ENCODE data around the gene RPTOR. TPM values are rescaled to one million over a fixed set of nuclear protein-coding genes. Genes with fewer than 3 reads are reported as not detected.

The RPTOR gene, protein sequence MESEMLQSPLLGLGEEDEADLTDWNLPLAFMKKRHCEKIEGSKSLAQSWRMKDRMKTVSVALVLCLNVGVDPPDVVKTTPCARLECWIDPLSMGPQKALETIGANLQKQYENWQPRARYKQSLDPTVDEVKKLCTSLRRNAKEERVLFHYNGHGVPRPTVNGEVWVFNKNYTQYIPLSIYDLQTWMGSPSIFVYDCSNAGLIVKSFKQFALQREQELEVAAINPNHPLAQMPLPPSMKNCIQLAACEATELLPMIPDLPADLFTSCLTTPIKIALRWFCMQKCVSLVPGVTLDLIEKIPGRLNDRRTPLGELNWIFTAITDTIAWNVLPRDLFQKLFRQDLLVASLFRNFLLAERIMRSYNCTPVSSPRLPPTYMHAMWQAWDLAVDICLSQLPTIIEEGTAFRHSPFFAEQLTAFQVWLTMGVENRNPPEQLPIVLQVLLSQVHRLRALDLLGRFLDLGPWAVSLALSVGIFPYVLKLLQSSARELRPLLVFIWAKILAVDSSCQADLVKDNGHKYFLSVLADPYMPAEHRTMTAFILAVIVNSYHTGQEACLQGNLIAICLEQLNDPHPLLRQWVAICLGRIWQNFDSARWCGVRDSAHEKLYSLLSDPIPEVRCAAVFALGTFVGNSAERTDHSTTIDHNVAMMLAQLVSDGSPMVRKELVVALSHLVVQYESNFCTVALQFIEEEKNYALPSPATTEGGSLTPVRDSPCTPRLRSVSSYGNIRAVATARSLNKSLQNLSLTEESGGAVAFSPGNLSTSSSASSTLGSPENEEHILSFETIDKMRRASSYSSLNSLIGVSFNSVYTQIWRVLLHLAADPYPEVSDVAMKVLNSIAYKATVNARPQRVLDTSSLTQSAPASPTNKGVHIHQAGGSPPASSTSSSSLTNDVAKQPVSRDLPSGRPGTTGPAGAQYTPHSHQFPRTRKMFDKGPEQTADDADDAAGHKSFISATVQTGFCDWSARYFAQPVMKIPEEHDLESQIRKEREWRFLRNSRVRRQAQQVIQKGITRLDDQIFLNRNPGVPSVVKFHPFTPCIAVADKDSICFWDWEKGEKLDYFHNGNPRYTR (N-terminal part only)
- total RNA-seq (2013; cell fraction: nucleolus; rRNA removed), result 181 and 215 TPM in 2 replicates
- total RNA-seq (2014; rRNA removed), result 9.8 and 11.8 TPM in 2 replicates
- 6.1 and 6.7 TPM in 2 replicates for total RNA-seq (2014; rRNA removed; fragmentation: Illumina TruSeq; extraction: Trizol)
- 30.0 and 32.1 TPM in 2 replicates for total RNA-seq (2021)
- polyA plus RNA-seq (2011; ENCODE audit: low read depth), result 3.8 TPM
- 1.8 and 2.6 TPM in 2 replicates for polyA plus RNA-seq (2011; rRNA removed)
- polyA plus RNA-seq (2011; cell fraction: cytosol; rRNA removed), result 4.8 and 4.9 TPM in 2 replicates
- polyA plus RNA-seq (2011; cell fraction: nucleus; rRNA removed), result 17.4 and 23.3 TPM in 2 replicates
- polyA plus RNA-seq (2012), result 9.5 and 10.9 TPM in 2 replicates
- polyA plus RNA-seq (2014; fragmentation: Illumina TruSeq; extraction: Trizol), result 3.3 and 6.2 TPM in 2 replicates
- under 1 TPM; 0.18 to 0.26 TPM for polyA plus RNA-seq (2014; fragmentation: Nextera tagmentation; extraction: Ambion mirVana)
- 9.3 and 12.2 TPM in 2 replicates for polyA plus RNA-seq (2014; rRNA removed)
- 10 to 100 TPM in 1 of 2 experiments, 1 to 10 TPM in 1; 9.9 to 10.9 TPM for polyA plus RNA-seq (2016; fragmentation: Nextera tagmentation; extraction: Ambion mirVana)
- 11.4 and 20.0 TPM in 2 replicates for polyA minus RNA-seq (2011; rRNA and poly(A)+ RNA removed)
- 6.4 and 7.1 TPM in 2 replicates for polyA minus RNA-seq (2011; cell fraction: cytosol; rRNA and poly(A)+ RNA removed)
- 28.2 and 48.3 TPM in 2 replicates for polyA minus RNA-seq (2011; cell fraction: nucleus; rRNA and poly(A)+ RNA removed)
- Bru-seq, nascent RNA, result percentile 65 among the genes with signal in this experiment
- percentile 69 among the genes with signal in this experiment for BruChase-seq, experiment 1, labeled RNA remaining after a 6-hour chase
- percentile 63 among the genes with signal in this experiment for BruChase-seq, experiment 2, labeled RNA remaining after a 2-hour chase
- long read RNA-seq, experiment 1, result 0 reads
- long read RNA-seq, experiment 2, partial matches to known transcripts, result 0 of 3 reads
- long read RNA-seq, experiment 2, other reads (novel, unspliced or antisense), result 3 of 3 reads

DNA sequence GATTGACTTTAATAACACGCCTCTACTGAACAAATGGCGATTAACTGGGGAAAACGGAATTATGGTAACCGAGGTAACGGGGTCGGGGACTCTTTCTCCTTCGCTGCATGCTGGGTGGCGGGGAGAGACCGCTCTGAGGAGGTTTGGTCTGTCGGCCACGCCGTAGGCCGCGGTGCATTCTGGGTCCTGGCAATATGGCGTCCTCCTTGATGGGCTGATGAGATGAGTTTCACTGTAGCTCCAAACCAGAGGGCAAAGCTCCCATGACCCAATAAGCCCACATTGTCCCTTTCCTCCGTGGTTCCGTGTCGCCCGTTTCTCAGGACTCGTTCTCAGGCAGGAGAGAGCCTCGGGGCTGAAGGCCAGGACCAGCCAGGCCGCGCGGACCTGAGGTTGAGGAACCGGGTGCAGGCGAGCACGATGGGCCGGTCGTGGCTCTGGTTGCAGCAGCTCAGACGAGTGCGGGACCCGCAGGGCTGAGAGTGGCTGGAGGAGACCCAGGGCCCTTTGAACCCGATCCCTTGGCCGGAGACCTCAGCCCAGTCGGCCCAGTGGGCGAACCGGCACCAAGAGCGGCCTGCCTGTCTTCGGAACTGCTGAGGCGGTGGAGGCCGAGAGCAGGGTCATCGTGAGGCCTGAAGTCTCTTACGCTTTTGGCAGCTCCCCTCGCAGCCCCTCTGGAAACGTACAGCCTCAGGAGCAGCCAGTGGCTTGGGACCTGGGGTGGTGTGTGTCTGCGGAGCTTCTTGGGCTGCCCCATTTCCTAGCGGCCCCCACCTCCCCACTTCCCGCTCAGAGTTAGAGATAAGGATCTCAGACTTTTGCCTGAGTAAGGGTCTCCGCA is at the start of gene RPTOR:
TSS of gene RPTOR (plus strand) at position 184 of the 844 bp plus-strand sequence. CDS start 792 bp downstream, outside the sequence.
- H3K36me3 ChIP-seq (ENCODE audit: control insufficient read depth in 2 of 2, insufficient read depth in 2 of 2, low read length in 1 of 2), result peaks cover 0 to 7% of the 10 kb centered on the region in 2 experiments; a peak in 2 of 4 replicates
- WGBS (ENCODE audit: insufficient coverage, insufficient replicate concordance, low lambda C conversion rate, missing lambda C conversion rate), result 2% methylated on average over 49 of the region's 49 CpGs
- DNase-seq (ENCODE audit: low read depth, low spot score) (peak; percentile 75), ATAC-seq (peak; percentile 98), FAIRE-seq (peak; percentile 93)
- peak within 1 kb of the TSS; percentile 85 for H3K9ac ChIP-seq (ENCODE audit: control insufficient read depth, insufficient read depth, low read length)
- peak within 1 kb of the TSS; percentile 70 for H3K27ac ChIP-seq (ENCODE audit: control insufficient read depth, insufficient read depth)
- in situ Hi-C loops (cut with MboI), result no loop called here
- H2AFZ ChIP-seq (ENCODE audit: control insufficient read depth, low read depth, low read length), result peak within 1 kb of the TSS; percentile 88
- ChIA-PET CTCF (interaction anchor here (1.0 to 1.4 kb wide), 2 partner anchors 31 kb away, joined by 3 to 4 read pairs; no protein-coding TSS in a partner anchor), SMC1A (ENCODE audit: uncharacterized antibody, unreplicated experiment) (interaction anchor here (1.1 to 1.4 kb wide), 2 partner anchors 10 to 31 kb away, joined by 3 read pairs; no protein-coding TSS in a partner anchor), POLR2A (interaction anchor here (0.5 to 1.6 kb wide), 4 partner anchors 30 to 446 kb away, joined by 3 to 7 read pairs (median 4); partner anchors contain the start of gene CHMP6), RAD21 (ENCODE audit: unreplicated experiment) (interaction anchor here (1.1 kb wide), 1 partner anchor 61 kb away, joined by 3 read pairs; no protein-coding TSS in a partner anchor)
- 0 out of 2 replicates have a peak, but pooled peaks cover under 1% of the 10 kb centered on the region for H4K20me1 ChIP-seq (ENCODE audit: control insufficient read depth, insufficient read depth)
- peak within 1 kb of the TSS; percentile 98 for H3K4me3 ChIP-seq
- intact Hi-C loops (cut with micrococcal nuclease; ENCODE audit: unreplicated experiment), result no loop called here
- H3K4me2 ChIP-seq (ENCODE audit: control insufficient read depth, insufficient read depth), result peak within 1 kb of the TSS; percentile 91
- H3K79me2 ChIP-seq (ENCODE audit: control insufficient read depth, insufficient read depth, low read length), result peaks cover 43% of the 10 kb centered on the region
- peaks cover 0 to 2% of the 10 kb centered on the region in 2 experiments; a peak in 1 of 4 replicates for H3K27me3 ChIP-seq (replicated peaks in 1 of 2; ENCODE audit: control insufficient read depth in 2 of 2, insufficient read depth in 2 of 2, low read length in 1 of 2)
- no peaks in the 10 kb centered on the region for H3K9me3 ChIP-seq (replicated peaks; ENCODE audit: control insufficient read depth, insufficient read depth, low read length)
- BruUV-seq (replicated peaks), result TSS peak; percentile 80
- peaks cover 11% of the 10 kb centered on the region; the same call in 1 of the 2 replicates for H3K4me1 ChIP-seq (ENCODE audit: control insufficient read depth, insufficient read depth, low read length)
- TF ChIP-seq GABPA (IDR thresholded peaks at IDR 0.05; ENCODE audit: low read depth), result no peak; the same call in 1 of the 2 replicates
- TF ChIP-seq ZNF217 (IDR thresholded peaks at IDR 0.05), result no peak
- 0 out of 2 replicates have a peak, but pooled peaks have one; percentile 9 for TF ChIP-seq NR2F1 (conservative IDR thresholded peaks at IDR 0.05)
- TF ChIP-seq MTA3 (IDR thresholded peaks at IDR 0.05; ENCODE audit: borderline replicate concordance, low read length), result peak; percentile 34; the same call in 1 of the 2 replicates
- TF ChIP-seq MEF2B (IDR thresholded peaks at IDR 0.05; ENCODE audit: partially characterized antibody, poor library complexity, severe bottlenecking), result no peak
- no peak for TF ChIP-seq EP300 (IDR thresholded peaks at IDR 0.05; ENCODE audit: borderline replicate concordance in 1 of 2, control insufficient read depth in 1 of 2, low read depth in 2 of 2, low read length in 2 of 2)
- TF ChIP-seq, protein P1, sequence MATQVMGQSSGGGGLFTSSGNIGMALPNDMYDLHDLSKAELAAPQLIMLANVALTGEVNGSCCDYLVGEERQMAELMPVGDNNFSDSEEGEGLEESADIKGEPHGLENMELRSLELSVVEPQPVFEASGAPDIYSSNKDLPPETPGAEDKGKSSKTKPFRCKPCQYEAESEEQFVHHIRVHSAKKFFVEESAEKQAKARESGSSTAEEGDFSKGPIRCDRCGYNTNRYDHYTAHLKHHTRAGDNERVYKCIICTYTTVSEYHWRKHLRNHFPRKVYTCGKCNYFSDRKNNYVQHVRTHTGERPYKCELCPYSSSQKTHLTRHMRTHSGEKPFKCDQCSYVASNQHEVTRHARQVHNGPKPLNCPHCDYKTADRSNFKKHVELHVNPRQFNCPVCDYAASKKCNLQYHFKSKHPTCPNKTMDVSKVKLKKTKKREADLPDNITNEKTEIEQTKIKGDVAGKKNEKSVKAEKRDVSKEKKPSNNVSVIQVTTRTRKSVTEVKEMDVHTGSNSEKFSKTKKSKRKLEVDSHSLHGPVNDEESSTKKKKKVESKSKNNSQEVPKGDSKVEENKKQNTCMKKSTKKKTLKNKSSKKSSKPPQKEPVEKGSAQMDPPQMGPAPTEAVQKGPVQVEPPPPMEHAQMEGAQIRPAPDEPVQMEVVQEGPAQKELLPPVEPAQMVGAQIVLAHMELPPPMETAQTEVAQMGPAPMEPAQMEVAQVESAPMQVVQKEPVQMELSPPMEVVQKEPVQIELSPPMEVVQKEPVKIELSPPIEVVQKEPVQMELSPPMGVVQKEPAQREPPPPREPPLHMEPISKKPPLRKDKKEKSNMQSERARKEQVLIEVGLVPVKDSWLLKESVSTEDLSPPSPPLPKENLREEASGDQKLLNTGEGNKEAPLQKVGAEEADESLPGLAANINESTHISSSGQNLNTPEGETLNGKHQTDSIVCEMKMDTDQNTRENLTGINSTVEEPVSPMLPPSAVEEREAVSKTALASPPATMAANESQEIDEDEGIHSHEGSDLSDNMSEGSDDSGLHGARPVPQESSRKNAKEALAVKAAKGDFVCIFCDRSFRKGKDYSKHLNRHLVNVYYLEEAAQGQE (IDR thresholded peaks at IDR 0.05; ENCODE audit: low read depth, low read length), result peak; percentile 48
- TF ChIP-seq RCOR1 (conservative IDR thresholded peaks at IDR 0.05; ENCODE audit: low read depth, low read length), result no peak; the same call in 1 of the 2 replicates
- TF ChIP-seq EGR1 (IDR thresholded peaks at IDR 0.05; ENCODE audit: borderline replicate concordance in 1 of 2, low read depth in 2 of 2, low read length in 2 of 2), result no peak
- TF ChIP-seq SMAD5 (IDR thresholded peaks at IDR 0.05; ENCODE audit: low read depth), result no peak
